ENCODE results near the gene CRAMP1.

DNA sequence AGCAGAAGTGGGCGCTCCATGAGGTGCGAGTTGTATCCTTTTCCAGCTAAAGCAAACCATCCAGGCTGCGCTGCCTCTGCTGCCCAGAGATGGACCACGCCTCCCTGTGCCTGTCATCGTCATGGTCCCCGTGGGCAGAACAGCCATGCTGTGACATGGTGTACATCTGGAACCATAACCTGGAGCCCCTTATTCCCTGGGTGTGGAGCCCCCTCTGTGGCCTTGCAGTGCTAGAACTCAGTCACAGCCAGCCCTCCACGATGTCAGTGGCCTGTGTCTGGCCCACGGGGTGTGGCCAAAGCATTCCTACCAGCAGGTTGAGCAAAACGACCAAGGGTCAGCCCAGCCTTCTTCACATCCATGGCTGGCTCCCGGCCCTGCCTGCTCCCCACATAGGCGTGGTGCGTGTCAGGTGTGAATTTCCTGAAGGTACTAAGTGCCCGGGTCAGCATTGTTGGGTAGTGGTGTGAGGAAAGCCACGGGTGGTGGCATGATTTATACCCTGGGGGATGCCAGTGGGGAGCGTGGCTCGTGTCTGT lies 43.2 kb downstream of the CRAMP1 start:
- TF ChIP-seq, protein P1, sequence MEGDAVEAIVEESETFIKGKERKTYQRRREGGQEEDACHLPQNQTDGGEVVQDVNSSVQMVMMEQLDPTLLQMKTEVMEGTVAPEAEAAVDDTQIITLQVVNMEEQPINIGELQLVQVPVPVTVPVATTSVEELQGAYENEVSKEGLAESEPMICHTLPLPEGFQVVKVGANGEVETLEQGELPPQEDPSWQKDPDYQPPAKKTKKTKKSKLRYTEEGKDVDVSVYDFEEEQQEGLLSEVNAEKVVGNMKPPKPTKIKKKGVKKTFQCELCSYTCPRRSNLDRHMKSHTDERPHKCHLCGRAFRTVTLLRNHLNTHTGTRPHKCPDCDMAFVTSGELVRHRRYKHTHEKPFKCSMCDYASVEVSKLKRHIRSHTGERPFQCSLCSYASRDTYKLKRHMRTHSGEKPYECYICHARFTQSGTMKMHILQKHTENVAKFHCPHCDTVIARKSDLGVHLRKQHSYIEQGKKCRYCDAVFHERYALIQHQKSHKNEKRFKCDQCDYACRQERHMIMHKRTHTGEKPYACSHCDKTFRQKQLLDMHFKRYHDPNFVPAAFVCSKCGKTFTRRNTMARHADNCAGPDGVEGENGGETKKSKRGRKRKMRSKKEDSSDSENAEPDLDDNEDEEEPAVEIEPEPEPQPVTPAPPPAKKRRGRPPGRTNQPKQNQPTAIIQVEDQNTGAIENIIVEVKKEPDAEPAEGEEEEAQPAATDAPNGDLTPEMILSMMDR (IDR thresholded peaks at IDR 0.05) = no peak
- TF ChIP-seq POLR2A (IDR thresholded peaks at IDR 0.05) (no peak), POLR2AphosphoS5 (IDR thresholded peaks at IDR 0.05) (no peak), EP300 (IDR thresholded peaks at IDR 0.05) (no peak)

All from sigmoid colon (tissue), 4 donors.